ACC112 (cell line): ENCODE data around the gene CPNE4.

Experiments used
- H2AFZ ChIP-seq: fragments of 200-600 bp; sonication (generic); one replicate; pipeline ENCODE4 v1.6.0; 2017; ENCODE audit warnings: antibody characterized with exemption, low read length; ENCODE audit not compliant: unreplicated experiment
- H3K27ac ChIP-seq: fragments of 200-600 bp; sonication (generic); 2 replicates; pipeline ENCODE4 v1.5.1; 2014; ENCODE audit warnings: low read depth, mild to moderate bottlenecking, antibody characterized with exemption, low read length, moderate library complexity
- H3K27me3 ChIP-seq: fragments of 200-600 bp; sonication (generic); 2 replicates; pipeline ENCODE4 v1.6.1; 2014; ENCODE audit warnings: mild to moderate bottlenecking, antibody characterized with exemption, low read length, moderate library complexity, mixed read lengths; ENCODE audit not compliant: insufficient read depth
- H3K36me3 ChIP-seq: fragments of 200-600 bp; sonication (generic); 2 replicates; pipeline ENCODE4 v1.6.1; 2016; ENCODE audit warnings: mild to moderate bottlenecking, antibody characterized with exemption, low read length, moderate library complexity, mixed read lengths; ENCODE audit not compliant: insufficient read depth
- H3K4me1 ChIP-seq: fragments of 200-600 bp; sonication (generic); one replicate; pipeline ENCODE4 v1.6.1; 2016; ENCODE audit warnings: low read length, mixed read lengths; ENCODE audit not compliant: insufficient read depth, unreplicated experiment, control insufficient read depth
- H3K4me3 ChIP-seq: fragments of 200-600 bp; sonication (generic); 2 replicates; pipeline ENCODE4 v1.5.1; 2014; ENCODE audit warnings: mild to moderate bottlenecking, low read depth, low read length
- H3K79me2 ChIP-seq: fragments of 200-600 bp; sonication (generic); one replicate; pipeline ENCODE4 v1.6.0; 2016; ENCODE audit warnings: low read length; ENCODE audit not compliant: control insufficient read depth, unreplicated experiment, insufficient read depth

Gene CPNE4

GRCh38 chr3:131530843-131531242 lies 504.0 kb downstream of the CPNE4 start:
- Histone ChIP-seq H3K4me1 (peaks cover 4% of the 10 kb centered on the region), H2AFZ (no peak overlapping the region), H3K79me2 (no peaks in the 10 kb centered on the region), H3K36me3 (no peaks in the 10 kb centered on the region), H3K4me3 (no peak overlapping the region), H3K27ac (no peak overlapping the region), H3K27me3 (no peaks in the 10 kb centered on the region)

GRCh38 chr3:131530388-131530787 lies 504.4 kb downstream of the CPNE4 start:
- Histone ChIP-seq H3K4me3 (no peak overlapping the region), H3K27me3 (no peaks in the 10 kb centered on the region), H3K4me1 (no peaks in the 10 kb centered on the region), H3K36me3 (no peaks in the 10 kb centered on the region), H3K79me2 (no peaks in the 10 kb centered on the region), H3K27ac (no peak overlapping the region), H2AFZ (no peak overlapping the region)

GRCh38 chr3:131526801-131527347 lies 507.9 kb downstream of the CPNE4 start:
- Histone ChIP-seq H3K36me3 (no peaks in the 10 kb centered on the region), H3K79me2 (no peaks in the 10 kb centered on the region), H3K4me3 (peak overlapping the region; percentile 77), H3K4me1 (no peaks in the 10 kb centered on the region), H3K27me3 (peaks cover 17% of the 10 kb centered on the region), H3K27ac (no peak overlapping the region), H2AFZ (peak overlapping the region; percentile 98)

- H3K79me2 ChIP-seq: no peaks in the 10 kb centered on the region
- no peak overlapping the region for H3K4me3 ChIP-seq
- no peak overlapping the region for H2AFZ ChIP-seq
- peaks cover 9% of the 10 kb centered on the region; the same call in 1 of the 2 replicates for H3K27me3 ChIP-seq
- no peak overlapping the region for H3K27ac ChIP-seq
- H3K4me1 ChIP-seq: no peaks in the 10 kb centered on the region
- H3K36me3 ChIP-seq: no peaks in the 10 kb centered on the region
Observed at GRCh38 chr3:131518680-131519079, 516.1 kb downstream of the CPNE4 start.

- Histone ChIP-seq H3K27ac (no peak overlapping the region), H3K79me2 (peaks cover 32% of the 10 kb centered on the region), H2AFZ (no peak overlapping the region), H3K36me3 (peaks cover 9% of the 10 kb centered on the region; the same call in 1 of the 2 replicates), H3K4me3 (no peak overlapping the region), H3K27me3 (peaks cover 10% of the 10 kb centered on the region; the same call in 1 of the 2 replicates), H3K4me1 (peaks cover 21% of the 10 kb centered on the region)
Observed at GRCh38 chr3:131505421-131505820, 529.4 kb downstream of the CPNE4 start.

GRCh38 chr3:131503320-131503635 lies 531.5 kb downstream of the CPNE4 start:
- Histone ChIP-seq H3K36me3 (peaks cover 25% of the 10 kb centered on the region), H3K27me3 (peaks cover 8% of the 10 kb centered on the region; the same call in 1 of the 2 replicates), H2AFZ (peak overlapping the region; percentile 97), H3K27ac (peak overlapping the region; percentile 35; the same call in 1 of the 2 replicates), H3K79me2 (peaks cover 40% of the 10 kb centered on the region), H3K4me1 (peaks cover 21% of the 10 kb centered on the region), H3K4me3 (peak overlapping the region; percentile 96)

- peak within 1 kb of the TSS; percentile 66 for H3K27ac ChIP-seq
Observed at GRCh38 chr3:131502530-131503319, 532.1 kb downstream of the CPNE4 start, which contains the start of gene MRPL3. Gene MRPL3 (minus strand): TSS chr3:131502971. CDS start chr3:131502821, 150 bp downstream.

GRCh38 chr3:131501949-131502348 lies 532.9 kb downstream of the CPNE4 start:
- H3K4me1 ChIP-seq: peaks cover 21% of the 10 kb centered on the region
- peaks cover 37% of the 10 kb centered on the region for H3K36me3 ChIP-seq
- peak overlapping the region; percentile 66; the same call in 1 of the 2 replicates for H3K27ac ChIP-seq
- H3K27me3 ChIP-seq: peaks cover 5% of the 10 kb centered on the region; the same call in 1 of the 2 replicates
- peaks cover 43% of the 10 kb centered on the region for H3K79me2 ChIP-seq
- H2AFZ ChIP-seq: peak overlapping the region; percentile 99
- peak overlapping the region; percentile 96 for H3K4me3 ChIP-seq

More at GRCh38 chr3:131502530-131503319, 532.1 kb downstream of the CPNE4 start, which contains the start of gene MRPL3:
- Histone ChIP-seq H3K79me2 (peaks cover 40% of the 10 kb centered on the region), H3K36me3 (peaks cover 29% of the 10 kb centered on the region), H3K27me3 (peaks cover 5% of the 10 kb centered on the region; the same call in 1 of the 2 replicates), H3K4me3 (peak within 1 kb of the TSS; percentile 96), H3K4me1 (peaks cover 21% of the 10 kb centered on the region), H2AFZ (peak within 1 kb of the TSS; percentile 99)

GRCh38 chr3:131494706-131495105 lies 540.1 kb downstream of the CPNE4 start:
- H3K36me3 ChIP-seq: peaks cover 72% of the 10 kb centered on the region
- no peak overlapping the region for H3K4me3 ChIP-seq
- H3K27ac ChIP-seq: no peak overlapping the region
- H3K4me1 ChIP-seq: no peaks in the 10 kb centered on the region
- H3K27me3 ChIP-seq: no peaks in the 10 kb centered on the region
- no peak overlapping the region for H2AFZ ChIP-seq
- peaks cover 34% of the 10 kb centered on the region for H3K79me2 ChIP-seq

GRCh38 chr3:131491775-131492174 lies 543.0 kb downstream of the CPNE4 start:
- H2AFZ ChIP-seq: no peak overlapping the region
- peaks cover 29% of the 10 kb centered on the region for H3K79me2 ChIP-seq
- peaks cover 61% of the 10 kb centered on the region for H3K36me3 ChIP-seq
- no peaks in the 10 kb centered on the region for H3K27me3 ChIP-seq
- H3K27ac ChIP-seq: no peak overlapping the region
- no peak overlapping the region for H3K4me3 ChIP-seq
- no peaks in the 10 kb centered on the region for H3K4me1 ChIP-seq
